ENCODE results near the gene TTF1.

TTF1 gene

GRCh38 chr9:132334364-132334763 lies 72.3 kb downstream of the TTF1 start:
- Histone ChIP-seq H3K4me3 (ENCODE audit: low read depth, low read length, poor library complexity, severe bottlenecking) (no peak overlapping the region), H4K20me1 (ENCODE audit: insufficient read depth, low read length) (no peaks in the 10 kb centered on the region), H3K27ac (ENCODE audit: low read depth, low read length, poor library complexity, severe bottlenecking) (no peak overlapping the region), H2AFZ (ENCODE audit: low read length) (no peak overlapping the region), H3K27me3 (ENCODE audit: insufficient read depth, low read length) (no peaks in the 10 kb centered on the region), H3F3A (ENCODE audit: insufficient read depth, low read length) (no peaks in the 10 kb centered on the region), H3K4me2 (ENCODE audit: low read length) (no peak overlapping the region), H3K9me2 (ENCODE audit: low read depth, low read length) (no peaks in the 10 kb centered on the region), H3K4me1 (ENCODE audit: insufficient read depth, low read length, severe bottlenecking) (no peaks in the 10 kb centered on the region), H3K79me2 (ENCODE audit: insufficient read depth, low read length) (no peaks in the 10 kb centered on the region), H3K36me3 (ENCODE audit: insufficient read depth, low read length) (peaks cover 94% of the 10 kb centered on the region), H3K9me3 (ENCODE audit: low read length) (no peaks in the 10 kb centered on the region), H3K9ac (ENCODE audit: low read length) (no peak overlapping the region)
- no peak for TF ChIP-seq EZH2 (IDR thresholded peaks at IDR 0.05; ENCODE audit: borderline replicate concordance, low read length)
- no peak for TF ChIP-seq CTCF (IDR thresholded peaks at IDR 0.05; ENCODE audit: low read length)

- no peak overlapping the region for H3K27ac ChIP-seq (ENCODE audit: low read depth, low read length, poor library complexity, severe bottlenecking)
- peaks cover 95% of the 10 kb centered on the region for H3K36me3 ChIP-seq (ENCODE audit: insufficient read depth, low read length)
- H3K9me2 ChIP-seq (ENCODE audit: low read depth, low read length), result no peaks in the 10 kb centered on the region
- H2AFZ ChIP-seq (ENCODE audit: low read length), result no peak overlapping the region
- H3K9ac ChIP-seq (ENCODE audit: low read length), result no peak overlapping the region
- no peaks in the 10 kb centered on the region for H4K20me1 ChIP-seq (ENCODE audit: insufficient read depth, low read length)
- H3K27me3 ChIP-seq (ENCODE audit: insufficient read depth, low read length), result no peaks in the 10 kb centered on the region
- no peak overlapping the region for H3K4me3 ChIP-seq (ENCODE audit: low read depth, low read length, poor library complexity, severe bottlenecking)
- no peak overlapping the region for H3K4me2 ChIP-seq (ENCODE audit: low read length)
- no peaks in the 10 kb centered on the region for H3K9me3 ChIP-seq (ENCODE audit: low read length)
- no peaks in the 10 kb centered on the region for H3K4me1 ChIP-seq (ENCODE audit: insufficient read depth, low read length, severe bottlenecking)
- H3F3A ChIP-seq (ENCODE audit: insufficient read depth, low read length), result no peaks in the 10 kb centered on the region
- TF ChIP-seq CTCF (IDR thresholded peaks at IDR 0.05; ENCODE audit: low read length) (no peak), EZH2 (IDR thresholded peaks at IDR 0.05; ENCODE audit: borderline replicate concordance, low read length) (no peak)
- no peaks in the 10 kb centered on the region for H3K79me2 ChIP-seq (ENCODE audit: insufficient read depth, low read length)
These were observed 73.1 kb downstream of the TTF1 start for GRCh38 chr9:132333556-132333955.

GRCh38 chr9:132328580-132328979 lies 78.1 kb downstream of the TTF1 start:
- no peak overlapping the region for H3K9ac ChIP-seq (ENCODE audit: low read length)
- H3K4me3 ChIP-seq (ENCODE audit: low read depth, low read length, poor library complexity, severe bottlenecking), result no peak overlapping the region
- no peaks in the 10 kb centered on the region for H3K9me3 ChIP-seq (ENCODE audit: low read length)
- no peak overlapping the region for H2AFZ ChIP-seq (ENCODE audit: low read length)
- no peaks in the 10 kb centered on the region for H3K4me1 ChIP-seq (ENCODE audit: insufficient read depth, low read length, severe bottlenecking)
- H3K79me2 ChIP-seq (ENCODE audit: insufficient read depth, low read length), result no peaks in the 10 kb centered on the region
- no peak for TF ChIP-seq EZH2 (IDR thresholded peaks at IDR 0.05; ENCODE audit: borderline replicate concordance, low read length)
- no peak for TF ChIP-seq CTCF (IDR thresholded peaks at IDR 0.05; ENCODE audit: low read length)
- no peaks in the 10 kb centered on the region for H4K20me1 ChIP-seq (ENCODE audit: insufficient read depth, low read length)
- no peaks in the 10 kb centered on the region for H3K9me2 ChIP-seq (ENCODE audit: low read depth, low read length)
- no peaks in the 10 kb centered on the region for H3F3A ChIP-seq (ENCODE audit: insufficient read depth, low read length)
- H3K27me3 ChIP-seq (ENCODE audit: insufficient read depth, low read length), result no peaks in the 10 kb centered on the region
- no peak overlapping the region for H3K4me2 ChIP-seq (ENCODE audit: low read length)
- H3K27ac ChIP-seq (ENCODE audit: low read depth, low read length, poor library complexity, severe bottlenecking), result no peak overlapping the region
- H3K36me3 ChIP-seq (ENCODE audit: insufficient read depth, low read length), result peaks cover 92% of the 10 kb centered on the region

Data from OCI-LY1 (cell line).